ENCODE results near the gene NKAP. TPM values are rescaled to one million over a fixed set of nuclear protein-coding genes. Genes with fewer than 3 reads are reported as not detected.

The NKAP gene
- total RNA-seq (10 to 100 TPM in 1 of 9 donors, 1 to 10 TPM in 8; 5.1 to 13.3 (median 9.4) TPM), polyA plus RNA-seq (10 to 100 TPM in 2 of 3 donors, 1 to 10 TPM in 1; 9.3 to 12.8 (median 10.2) TPM)
- long read RNA-seq, donor 1, full-length matches to known transcripts, result 10 of 19 reads
- long read RNA-seq, donor 1, partial matches to known transcripts, result 9 of 19 reads
- long read RNA-seq, donor 1, other reads (novel, unspliced or antisense), result 0 of 19 reads
- long read RNA-seq, donor 2, full-length matches to known transcripts, result 3 of 3 reads
- long read RNA-seq, donor 2, partial matches to known transcripts, result 0 of 3 reads
- long read RNA-seq, donor 2, other reads (novel, unspliced or antisense), result 0 of 3 reads
- long read RNA-seq, donor 3, full-length matches to known transcripts, result 2 of 13 reads
- long read RNA-seq, donor 3, partial matches to known transcripts, result 11 of 13 reads
- long read RNA-seq, donor 3, other reads (novel, unspliced or antisense), result 0 of 13 reads
- long read RNA-seq, donor 4, full-length matches to known transcripts, result 8 of 32 reads
- long read RNA-seq, donor 4, partial matches to known transcripts, result 22 of 32 reads
- long read RNA-seq, donor 4, other reads (novel, unspliced or antisense), result 2 of 32 reads
- long read RNA-seq, donor 5, full-length matches to known transcripts, result 32 of 32 reads
- long read RNA-seq, donor 5, partial matches to known transcripts, result 0 of 32 reads
- long read RNA-seq, donor 5, other reads (novel, unspliced or antisense), result 0 of 32 reads
- long read RNA-seq, donor 6, full-length matches to known transcripts, result 2 of 25 reads
- long read RNA-seq, donor 6, partial matches to known transcripts, result 21 of 25 reads
- long read RNA-seq, donor 6, other reads (novel, unspliced or antisense), result 2 of 25 reads
- long read RNA-seq, donor 7, full-length matches to known transcripts, result 5 of 11 reads
- long read RNA-seq, donor 7, partial matches to known transcripts, result 6 of 11 reads
- long read RNA-seq, donor 7, other reads (novel, unspliced or antisense), result 0 of 11 reads
- long read RNA-seq, donor 8, full-length matches to known transcripts, result 8 of 15 reads
- long read RNA-seq, donor 8, partial matches to known transcripts, result 7 of 15 reads
- long read RNA-seq, donor 8, other reads (novel, unspliced or antisense), result 0 of 15 reads
- long read RNA-seq, donor 9, full-length matches to known transcripts, result 2 of 15 reads
- long read RNA-seq, donor 9, partial matches to known transcripts, result 13 of 15 reads
- long read RNA-seq, donor 9, other reads (novel, unspliced or antisense), result 0 of 15 reads
- long read RNA-seq, donor 10, full-length matches to known transcripts, result 2 of 2 reads
- long read RNA-seq, donor 10, partial matches to known transcripts, result 0 of 2 reads
- long read RNA-seq, donor 10, other reads (novel, unspliced or antisense), result 0 of 2 reads

DNA sequence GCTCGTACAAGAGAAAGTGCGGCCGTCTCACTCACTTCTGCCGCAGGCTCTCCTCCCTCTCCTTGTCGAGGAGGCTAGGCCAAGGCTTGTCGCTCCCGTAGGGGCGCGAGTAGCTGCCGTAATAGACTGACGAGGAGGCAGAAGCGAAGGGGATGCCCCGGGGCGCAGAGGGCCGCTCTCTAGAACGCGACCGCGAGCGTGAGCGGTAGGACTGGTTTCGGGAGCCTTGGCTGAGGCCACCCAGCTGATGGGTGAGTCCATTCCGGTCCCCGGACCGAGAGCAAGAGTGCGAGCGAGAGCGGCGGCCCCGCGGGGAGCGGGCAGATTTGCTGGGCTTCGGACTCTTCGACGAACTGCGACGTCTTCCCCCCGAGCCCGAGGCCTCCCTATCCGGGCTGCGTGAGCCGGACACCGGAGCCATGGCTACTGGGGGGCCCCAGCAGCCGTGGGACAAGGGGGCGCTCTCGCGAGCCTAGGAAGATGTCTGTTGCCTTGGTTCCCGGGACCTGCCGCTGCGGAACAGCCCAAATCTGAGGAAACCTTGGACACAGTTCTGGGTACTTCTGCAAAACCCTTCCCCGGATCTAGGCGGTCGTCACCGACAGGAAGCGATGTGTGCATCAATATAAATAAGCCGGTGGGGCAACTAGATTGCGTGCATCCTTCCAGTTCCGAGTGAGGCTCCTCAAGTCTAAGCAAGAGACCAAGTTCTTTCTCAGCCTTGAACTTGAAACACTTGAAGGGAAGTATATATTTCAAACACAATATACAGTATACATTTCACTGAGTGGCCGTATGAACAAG, at the start of gene NKAP:
Gene NKAP (minus strand): TSS at position 567 of the 804 bp plus-strand sequence. CDS start 146 bp downstream, at position 421.
- intact Hi-C loops (cut with DNase I), result no loop called here
- Histone ChIP-seq H3K36me3 (replicated peaks in 1 of 2) (no peaks in the 10 kb centered on the region), H3K4me1 (replicated peaks in 1 of 2) (no peaks in the 10 kb centered on the region), H3K9me3 (replicated peaks in 1 of 3) (no peaks in the 10 kb centered on the region), H3K4me3 (peak within 1 kb of the TSS; percentile 35 to 69 (median 50)), H3K27ac (peak within 1 kb of the TSS; percentile 30 to 89 (median 88)), H3K27me3 (no peaks in the 10 kb centered on the region)
- TF ChIP-seq, protein P1, sequence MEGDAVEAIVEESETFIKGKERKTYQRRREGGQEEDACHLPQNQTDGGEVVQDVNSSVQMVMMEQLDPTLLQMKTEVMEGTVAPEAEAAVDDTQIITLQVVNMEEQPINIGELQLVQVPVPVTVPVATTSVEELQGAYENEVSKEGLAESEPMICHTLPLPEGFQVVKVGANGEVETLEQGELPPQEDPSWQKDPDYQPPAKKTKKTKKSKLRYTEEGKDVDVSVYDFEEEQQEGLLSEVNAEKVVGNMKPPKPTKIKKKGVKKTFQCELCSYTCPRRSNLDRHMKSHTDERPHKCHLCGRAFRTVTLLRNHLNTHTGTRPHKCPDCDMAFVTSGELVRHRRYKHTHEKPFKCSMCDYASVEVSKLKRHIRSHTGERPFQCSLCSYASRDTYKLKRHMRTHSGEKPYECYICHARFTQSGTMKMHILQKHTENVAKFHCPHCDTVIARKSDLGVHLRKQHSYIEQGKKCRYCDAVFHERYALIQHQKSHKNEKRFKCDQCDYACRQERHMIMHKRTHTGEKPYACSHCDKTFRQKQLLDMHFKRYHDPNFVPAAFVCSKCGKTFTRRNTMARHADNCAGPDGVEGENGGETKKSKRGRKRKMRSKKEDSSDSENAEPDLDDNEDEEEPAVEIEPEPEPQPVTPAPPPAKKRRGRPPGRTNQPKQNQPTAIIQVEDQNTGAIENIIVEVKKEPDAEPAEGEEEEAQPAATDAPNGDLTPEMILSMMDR (IDR thresholded peaks at IDR 0.05), result no peak
- TF ChIP-seq POLR2A (IDR thresholded peaks at IDR 0.05), result peak in 1 of 2 donors; percentile 63
- peak; percentile 81 to 92 (median 86) for DNase-seq
- WGBS, 4 donors, result 0 to 36% (median 17%) methylated on average over 6 to 59 of the region's 59 CpGs

DNA sequence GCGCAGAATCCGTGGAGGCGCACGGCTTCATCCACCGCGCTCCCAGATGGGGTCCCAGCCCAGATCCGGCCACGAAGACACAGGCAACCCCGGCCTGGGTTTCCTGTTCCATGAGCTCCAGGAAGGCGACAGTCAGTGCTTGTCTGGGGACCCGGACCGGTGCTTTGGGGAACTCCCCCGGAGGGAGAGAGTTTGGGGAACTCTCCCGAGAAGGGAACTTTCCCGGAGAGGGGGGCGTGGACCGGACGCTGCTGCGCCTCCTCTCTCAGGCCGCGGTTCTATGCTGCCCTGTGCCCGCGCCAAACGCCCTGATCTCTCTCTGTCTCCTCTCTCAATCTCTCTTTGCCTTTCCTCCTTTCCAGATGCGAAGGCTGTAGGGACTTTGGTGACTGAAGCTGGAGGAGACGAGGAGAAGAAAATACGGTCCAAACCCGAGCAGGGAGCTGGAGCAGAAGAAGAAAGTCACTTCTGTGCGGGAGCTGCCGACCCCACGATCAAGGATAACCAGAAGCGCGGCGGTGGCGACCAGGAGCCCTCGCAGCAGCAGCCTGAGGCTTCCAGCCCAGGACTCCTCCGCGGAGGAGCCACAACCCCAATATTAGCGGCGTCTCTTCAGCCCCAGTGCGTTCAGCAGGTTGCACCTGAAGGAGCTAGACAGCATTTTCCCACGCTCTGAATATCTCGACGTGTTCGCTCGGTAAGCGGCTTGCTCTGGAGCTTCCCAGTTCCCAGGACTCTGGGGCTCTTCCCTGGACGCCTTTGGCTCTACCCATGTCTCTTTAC, 47.6 kb upstream of the NKAP start:
- H3K27me3 ChIP-seq, result peaks cover 30% of the 10 kb centered on the region
- H3K9me3 ChIP-seq (replicated peaks in 1 of 3), result no peaks in the 10 kb centered on the region
- TF ChIP-seq POLR2A (IDR thresholded peaks at IDR 0.05), result no peak
- TF ChIP-seq, protein P1 (IDR thresholded peaks at IDR 0.05), result no peak
- H3K4me3 ChIP-seq, result peak overlapping the region in 1 of 4 donors; percentile 39
- WGBS, 4 donors, result 0 to 29% (median 15%) methylated on average over 11 to 48 of the region's 48 CpGs
- H3K4me1 ChIP-seq (replicated peaks in 1 of 2), result peaks cover 0 to 4% of the 10 kb centered on the region in 2 donors
- intact Hi-C loops (cut with DNase I), result no loop called here
- no peak overlapping the region for H3K27ac ChIP-seq
- peak in 1 of 7 donors; percentile 13 for DNase-seq
- no peaks in the 10 kb centered on the region for H3K36me3 ChIP-seq (replicated peaks in 1 of 2)

DNA sequence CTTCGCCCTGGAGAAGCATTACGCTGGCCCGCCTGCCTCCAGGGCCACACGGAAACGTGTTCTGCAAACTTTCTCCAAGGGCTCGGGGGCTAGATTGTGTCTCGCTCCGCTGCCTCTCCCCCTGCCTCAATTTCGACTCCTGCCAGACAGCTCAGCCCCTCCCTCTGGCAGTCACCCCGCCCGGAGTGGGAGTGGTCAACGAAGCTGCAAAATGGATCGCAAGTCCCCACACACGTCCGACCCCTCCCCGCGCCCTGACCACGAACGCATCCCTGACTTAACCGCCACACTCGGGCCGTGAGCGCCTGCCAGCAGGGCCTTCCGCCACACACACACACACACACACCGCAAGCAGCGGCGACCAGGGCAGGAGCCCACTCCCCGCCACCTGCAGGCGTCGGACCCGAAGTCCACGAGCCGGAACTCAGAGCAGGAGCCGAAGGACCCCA, 47.0 kb upstream of the NKAP start:
- 0 to 50% (median 17%) methylated on average over 2 to 34 of the region's 34 CpGs for WGBS, 4 donors
- intact Hi-C loops (cut with DNase I), result no loop called here
- Histone ChIP-seq H3K4me1 (replicated peaks in 1 of 2) (peaks cover 0 to 4% of the 10 kb centered on the region in 2 donors), H3K36me3 (replicated peaks in 1 of 2) (no peaks in the 10 kb centered on the region), H3K4me3 (peak overlapping the region in 1 of 4 donors; percentile 39), H3K9me3 (replicated peaks in 1 of 3) (no peaks in the 10 kb centered on the region), H3K27me3 (peaks cover 27% of the 10 kb centered on the region), H3K27ac (no peak overlapping the region)
- TF ChIP-seq, protein P1 (IDR thresholded peaks at IDR 0.05), result no peak
- TF ChIP-seq POLR2A (IDR thresholded peaks at IDR 0.05), result no peak
- DNase-seq, result peak in 1 of 7 donors; percentile 13
